ENCODE data around the gene PTPRD.

PTPRD gene

GRCh38 chr9:10052916-10053315, 559.9 kb downstream of the PTPRD start:
- Mint-ChIP-seq H3K4me1 (ENCODE audit: low read depth) (no peaks in the 10 kb centered on the region), H3K27ac (no peak overlapping the region), H3K27me3 (peaks cover 2% of the 10 kb centered on the region), H3K4me3 (no peak overlapping the region), H3K36me3 (no peaks in the 10 kb centered on the region), H3K9me3 (ENCODE audit: low read depth) (peaks cover 4% of the 10 kb centered on the region)

DNA sequence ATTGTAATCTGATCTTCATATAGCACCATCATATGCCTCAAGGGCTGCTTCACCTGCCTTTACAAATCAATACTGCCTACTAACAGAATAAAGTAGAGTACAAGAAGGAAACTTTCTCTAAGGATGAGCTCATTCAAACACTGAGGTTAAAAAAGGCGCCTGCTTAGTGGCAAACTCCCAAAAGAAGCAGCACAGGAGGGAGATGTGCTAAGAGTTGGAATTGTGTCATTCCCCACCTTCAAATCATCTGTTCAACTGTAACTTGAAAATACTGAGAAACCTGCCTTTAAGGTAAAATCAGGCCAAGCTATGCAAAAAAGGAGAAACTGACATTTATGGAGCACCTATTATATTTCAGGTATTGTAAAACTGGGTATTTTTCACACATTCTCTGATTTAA, 560.6 kb downstream of the PTPRD start:
- no peaks in the 10 kb centered on the region for H3K4me1 Mint-ChIP-seq (ENCODE audit: low read depth)
- H3K27me3 Mint-ChIP-seq, result peaks cover 2% of the 10 kb centered on the region
- H3K27ac Mint-ChIP-seq, result no peak overlapping the region
- no peaks in the 10 kb centered on the region for H3K36me3 Mint-ChIP-seq
- H3K4me3 Mint-ChIP-seq, result no peak overlapping the region
- H3K9me3 Mint-ChIP-seq (ENCODE audit: low read depth), result peaks cover 4% of the 10 kb centered on the region

DNA sequence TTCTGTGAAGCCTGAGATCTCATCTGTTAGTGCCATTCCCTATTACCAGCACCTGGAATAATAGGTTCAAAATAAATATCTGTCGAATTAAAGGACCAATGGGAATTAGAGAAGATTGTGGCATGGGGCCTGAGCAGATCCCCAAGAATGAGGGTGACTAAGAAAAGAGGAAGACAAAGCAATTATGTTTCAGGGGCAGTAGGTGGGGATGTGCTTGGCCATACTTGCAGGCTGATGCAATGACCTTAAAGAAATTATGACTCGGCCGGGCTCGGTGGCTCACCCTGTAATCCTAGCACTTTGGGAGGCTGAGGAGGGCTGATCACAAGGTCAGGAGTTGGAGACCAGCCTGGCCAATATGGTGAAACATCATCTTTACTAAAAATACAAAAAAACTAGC, 562.8 kb downstream of the PTPRD start:
- Mint-ChIP-seq H3K4me1 (ENCODE audit: low read depth) (no peaks in the 10 kb centered on the region), H3K27ac (no peak overlapping the region)

GRCh38 chr9:10048994-10049393, 563.8 kb downstream of the PTPRD start:
- Mint-ChIP-seq H3K36me3 (no peaks in the 10 kb centered on the region), H3K4me3 (no peak overlapping the region), H3K9me3 (ENCODE audit: low read depth) (peaks cover 4% of the 10 kb centered on the region), H3K4me1 (ENCODE audit: low read depth) (no peaks in the 10 kb centered on the region), H3K27me3 (peaks cover 2% of the 10 kb centered on the region), H3K27ac (no peak overlapping the region)

More for the DNA sequence above, 562.8 kb downstream of the PTPRD start:
- no peak overlapping the region for H3K4me3 Mint-ChIP-seq
- H3K36me3 Mint-ChIP-seq, result no peaks in the 10 kb centered on the region
- peaks cover 4% of the 10 kb centered on the region for H3K9me3 Mint-ChIP-seq (ENCODE audit: low read depth)
- peaks cover 2% of the 10 kb centered on the region for H3K27me3 Mint-ChIP-seq

GRCh38 chr9:10045598-10045997, 567.2 kb downstream of the PTPRD start:
- H3K27ac Mint-ChIP-seq, result no peak overlapping the region
- no peaks in the 10 kb centered on the region for H3K36me3 Mint-ChIP-seq
- peaks cover 2% of the 10 kb centered on the region for H3K27me3 Mint-ChIP-seq
- H3K4me3 Mint-ChIP-seq, result no peak overlapping the region
- H3K9me3 Mint-ChIP-seq (ENCODE audit: low read depth), result peaks cover 4% of the 10 kb centered on the region
- H3K4me1 Mint-ChIP-seq (ENCODE audit: low read depth), result no peaks in the 10 kb centered on the region

- H3K4me3 Mint-ChIP-seq, result no peak overlapping the region
- peaks cover 3% of the 10 kb centered on the region for H3K9me3 Mint-ChIP-seq (ENCODE audit: low read depth)
- H3K4me1 Mint-ChIP-seq (ENCODE audit: low read depth), result no peaks in the 10 kb centered on the region
- H3K27me3 Mint-ChIP-seq, result no peaks in the 10 kb centered on the region
- H3K27ac Mint-ChIP-seq, result no peak overlapping the region
- H3K36me3 Mint-ChIP-seq, result no peaks in the 10 kb centered on the region
Observed at GRCh38 chr9:10041726-10042229, 571.0 kb downstream of the PTPRD start.

GRCh38 chr9:10036095-10036494, 576.7 kb downstream of the PTPRD start:
- Mint-ChIP-seq H3K36me3 (no peaks in the 10 kb centered on the region), H3K4me3 (no peak overlapping the region)

GRCh38 chr9:10032166-10032565, 580.6 kb downstream of the PTPRD start:
- Mint-ChIP-seq H3K4me3 (no peak overlapping the region), H3K27ac (no peak overlapping the region), H3K9me3 (ENCODE audit: low read depth) (peaks cover 4% of the 10 kb centered on the region), H3K4me1 (ENCODE audit: low read depth) (no peaks in the 10 kb centered on the region), H3K36me3 (no peaks in the 10 kb centered on the region), H3K27me3 (no peaks in the 10 kb centered on the region)

More at GRCh38 chr9:10036095-10036494, 576.7 kb downstream of the PTPRD start:
- H3K27ac Mint-ChIP-seq, result no peak overlapping the region
- no peaks in the 10 kb centered on the region for H3K4me1 Mint-ChIP-seq (ENCODE audit: low read depth)
- no peaks in the 10 kb centered on the region for H3K27me3 Mint-ChIP-seq
- peaks cover 7% of the 10 kb centered on the region for H3K9me3 Mint-ChIP-seq (ENCODE audit: low read depth)

GRCh38 chr9:10026443-10026984, 586.3 kb downstream of the PTPRD start:
- H3K4me3 Mint-ChIP-seq, result no peak overlapping the region
- H3K36me3 Mint-ChIP-seq, result no peaks in the 10 kb centered on the region
- no peaks in the 10 kb centered on the region for H3K27me3 Mint-ChIP-seq
- H3K27ac Mint-ChIP-seq, result no peak overlapping the region
- H3K9me3 Mint-ChIP-seq (ENCODE audit: low read depth), result no peaks in the 10 kb centered on the region
- no peaks in the 10 kb centered on the region for H3K4me1 Mint-ChIP-seq (ENCODE audit: low read depth)

GRCh38 chr9:10015755-10016154, 597.0 kb downstream of the PTPRD start:
- H3K27ac Mint-ChIP-seq, result no peak overlapping the region
- no peaks in the 10 kb centered on the region for H3K36me3 Mint-ChIP-seq

DNA sequence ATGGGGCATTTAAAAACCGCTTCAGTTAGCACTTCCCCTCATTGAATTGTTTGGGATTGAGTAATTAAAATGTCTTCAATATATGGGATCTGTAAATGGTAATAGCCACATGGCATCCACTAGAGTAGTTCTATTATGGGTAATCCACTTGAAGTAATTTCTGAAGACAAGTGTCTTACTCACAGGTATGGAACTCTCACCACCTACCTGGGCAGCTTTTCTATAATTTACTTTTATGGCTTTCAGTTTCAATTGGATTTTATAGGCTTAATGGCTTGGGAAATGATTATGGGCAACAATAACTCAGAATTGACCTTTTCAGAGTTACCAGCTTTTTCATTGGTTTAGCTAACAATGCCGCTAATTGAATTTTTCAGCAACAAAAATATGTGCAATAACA, 597.9 kb downstream of the PTPRD start:
- H3K36me3 Mint-ChIP-seq, result no peaks in the 10 kb centered on the region
- H3K27me3 Mint-ChIP-seq, result no peaks in the 10 kb centered on the region
- no peak overlapping the region for H3K27ac Mint-ChIP-seq
- no peak overlapping the region for H3K4me3 Mint-ChIP-seq
- H3K9me3 Mint-ChIP-seq (ENCODE audit: low read depth), result no peaks in the 10 kb centered on the region
- no peaks in the 10 kb centered on the region for H3K4me1 Mint-ChIP-seq (ENCODE audit: low read depth)

More at GRCh38 chr9:10015755-10016154, 597.0 kb downstream of the PTPRD start:
- Mint-ChIP-seq H3K27me3 (no peaks in the 10 kb centered on the region), H3K4me1 (ENCODE audit: low read depth) (no peaks in the 10 kb centered on the region), H3K9me3 (ENCODE audit: low read depth) (no peaks in the 10 kb centered on the region), H3K4me3 (no peak overlapping the region)

DNA sequence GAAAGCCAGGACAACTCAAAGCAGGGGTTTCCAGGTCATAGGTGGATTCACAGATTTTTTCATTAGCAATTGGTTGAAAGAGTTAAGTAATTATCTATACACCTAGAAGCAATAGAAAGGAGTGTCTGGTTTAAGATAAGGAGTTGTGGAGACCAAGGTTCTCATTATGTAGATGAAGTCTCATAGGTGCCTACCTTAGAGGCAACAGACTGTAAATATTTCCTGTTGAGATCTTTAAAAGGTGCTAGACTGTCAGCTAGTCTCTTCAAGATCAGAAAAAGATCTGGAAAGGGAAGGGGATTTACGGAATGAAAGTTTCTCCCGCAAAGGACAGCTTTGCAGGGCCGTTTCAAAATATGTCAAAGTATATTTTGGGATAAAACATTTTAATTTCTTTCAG, 603.4 kb downstream of the PTPRD start:
- Mint-ChIP-seq H3K27ac (no peak overlapping the region), H3K4me3 (no peak overlapping the region), H3K36me3 (no peaks in the 10 kb centered on the region), H3K9me3 (ENCODE audit: low read depth) (no peaks in the 10 kb centered on the region), H3K27me3 (no peaks in the 10 kb centered on the region), H3K4me1 (ENCODE audit: low read depth) (no peaks in the 10 kb centered on the region)

DNA sequence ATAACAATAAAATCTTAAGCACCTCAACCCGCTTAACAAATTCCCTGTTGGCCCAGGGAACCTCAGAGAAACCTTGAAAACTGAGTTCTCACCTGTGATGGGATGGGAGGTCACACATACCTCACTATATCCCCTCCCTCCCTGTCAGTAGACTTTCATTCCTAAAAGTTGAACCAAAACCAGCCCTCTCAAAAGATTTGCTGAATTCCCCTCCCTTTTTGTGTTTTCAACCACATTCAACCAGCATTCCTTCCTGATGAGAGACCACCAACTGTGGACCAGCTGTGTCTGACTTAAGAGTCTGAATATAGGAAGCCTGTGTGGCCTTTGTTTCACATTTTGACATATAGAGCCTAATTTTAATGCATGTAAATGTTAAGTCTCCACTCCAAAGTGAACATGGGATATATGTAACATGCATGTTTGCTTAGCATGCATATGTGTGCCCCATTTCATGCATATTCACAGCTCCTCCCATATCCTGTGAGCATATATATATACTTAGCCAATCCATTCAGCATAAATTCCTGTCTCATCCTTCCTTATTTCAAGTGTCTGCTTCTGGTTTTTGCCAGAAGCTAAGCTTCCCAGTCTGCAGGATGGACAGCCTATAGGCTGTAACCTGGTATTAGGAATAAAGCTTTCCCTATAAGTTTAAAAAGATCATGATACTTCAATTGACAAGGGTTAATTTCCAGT, 604.6 kb downstream of the PTPRD start:
- Mint-ChIP-seq H3K27ac (no peak overlapping the region), H3K9me3 (ENCODE audit: low read depth) (no peaks in the 10 kb centered on the region), H3K36me3 (no peaks in the 10 kb centered on the region), H3K4me1 (ENCODE audit: low read depth) (no peaks in the 10 kb centered on the region), H3K4me3 (no peak overlapping the region), H3K27me3 (no peaks in the 10 kb centered on the region)

DNA sequence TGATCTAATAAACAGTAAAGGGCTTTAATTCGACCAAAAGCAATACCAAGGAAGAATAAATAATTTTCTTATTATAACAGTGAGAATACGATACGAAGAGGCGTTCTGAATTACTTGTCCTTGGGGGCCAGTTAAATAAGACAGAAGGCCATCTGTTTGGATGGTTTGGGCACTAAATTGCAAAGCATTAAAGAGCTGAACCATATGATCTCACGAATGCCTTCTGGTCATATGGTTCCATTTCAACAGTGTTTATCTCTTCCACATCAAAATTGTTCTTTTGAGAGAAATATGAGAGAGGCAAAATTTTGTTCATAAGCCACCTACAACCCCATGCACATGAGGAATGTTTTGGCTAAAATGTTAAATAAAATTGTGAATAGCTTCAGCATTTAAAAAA, 605.4 kb downstream of the PTPRD start:
- no peaks in the 10 kb centered on the region for H3K27me3 Mint-ChIP-seq
- no peaks in the 10 kb centered on the region for H3K36me3 Mint-ChIP-seq
- no peaks in the 10 kb centered on the region for H3K4me1 Mint-ChIP-seq (ENCODE audit: low read depth)
- H3K9me3 Mint-ChIP-seq (ENCODE audit: low read depth), result no peaks in the 10 kb centered on the region
- H3K27ac Mint-ChIP-seq, result no peak overlapping the region
- H3K4me3 Mint-ChIP-seq, result no peak overlapping the region

DNA sequence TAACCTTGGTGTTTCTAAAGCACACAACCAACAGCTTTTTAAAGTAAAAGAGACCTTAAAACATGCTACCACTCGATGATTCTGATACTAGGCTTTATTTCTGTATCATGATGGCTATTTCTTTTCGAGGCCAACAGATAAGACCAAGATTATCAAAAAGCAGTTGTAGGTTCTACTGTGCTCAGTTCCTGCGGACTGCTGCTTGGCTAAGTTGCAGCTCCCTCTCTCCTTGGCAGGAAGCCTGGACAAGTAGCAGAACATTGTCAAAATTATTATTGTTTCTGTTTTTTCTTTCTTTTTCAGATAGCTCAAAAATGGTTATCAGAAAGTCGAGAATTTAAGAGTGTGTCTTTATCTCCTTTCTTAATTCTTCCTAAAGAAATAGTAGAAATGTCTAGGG, 607.6 kb downstream of the PTPRD start:
- no peak overlapping the region for H3K27ac Mint-ChIP-seq
- H3K4me3 Mint-ChIP-seq, result no peak overlapping the region
- H3K9me3 Mint-ChIP-seq (ENCODE audit: low read depth), result no peaks in the 10 kb centered on the region
- H3K27me3 Mint-ChIP-seq, result no peaks in the 10 kb centered on the region
- H3K4me1 Mint-ChIP-seq (ENCODE audit: low read depth), result no peaks in the 10 kb centered on the region
- H3K36me3 Mint-ChIP-seq, result no peaks in the 10 kb centered on the region

- no peaks in the 10 kb centered on the region for H3K9me3 Mint-ChIP-seq (ENCODE audit: low read depth)
- no peaks in the 10 kb centered on the region for H3K4me1 Mint-ChIP-seq (ENCODE audit: low read depth)
Observed at GRCh38 chr9:10003047-10003446, 609.8 kb downstream of the PTPRD start.

More at GRCh38 chr9:10003047-10003446, 609.8 kb downstream of the PTPRD start:
- no peak overlapping the region for H3K4me3 Mint-ChIP-seq
- H3K36me3 Mint-ChIP-seq, result no peaks in the 10 kb centered on the region
- H3K27ac Mint-ChIP-seq, result no peak overlapping the region
- H3K27me3 Mint-ChIP-seq, result no peaks in the 10 kb centered on the region

Measured in activated naive CD8-positive, alpha-beta T cell (primary cell).